HG03025 (cell line): Measurements from ENCODE around the gene SACS.
"Not testable (repeated sequence)": the region's sequence is repeated elsewhere in the genome, so short reads cannot be mapped to it uniquely, and the experiment has no call there.

Experiments used
- ATAC-seq: cut with Tn5 transposase; IDR thresholded peaks from one replicate; pipeline ENCODE4 v1.9.1; 2021; ENCODE audit warnings: mild to moderate bottlenecking, moderate library complexity; ENCODE audit not compliant: unreplicated experiment, low FRiP score

Gene SACS

GRCh38 chr13:23455401-23456185 is 22.1 kb upstream of the SACS start:
- ATAC-seq: no peak

- ATAC-seq: no peak
These were observed 19.6 kb upstream of the SACS start for GRCh38 chr13:23453132-23453531.

- ATAC-seq: no peak
These were observed 17.0 kb upstream of the SACS start for GRCh38 chr13:23450340-23451046.

- no peak for ATAC-seq
These were observed 16.1 kb upstream of the SACS start for GRCh38 chr13:23449398-23450162.

- no peak for ATAC-seq
These were observed 14.4 kb upstream of the SACS start for GRCh38 chr13:23447927-23448326.

GRCh38 chr13:23445794-23446193 is 12.3 kb upstream of the SACS start:
- no peak for ATAC-seq

GRCh38 chr13:23443878-23444277 is 10.4 kb upstream of the SACS start:
- ATAC-seq: no peak

- ATAC-seq: no peak
These were observed 9.6 kb upstream of the SACS start for GRCh38 chr13:23443110-23443509.

- ATAC-seq: no peak
These were observed 7.5 kb upstream of the SACS start for GRCh38 chr13:23440821-23441618.

GRCh38 chr13:23440324-23440723 is 6.8 kb upstream of the SACS start:
- not testable (repeated sequence) for ATAC-seq

GRCh38 chr13:23437916-23438315 is 4.4 kb upstream of the SACS start:
- ATAC-seq: no peak

- no peak for ATAC-seq
These were observed 3.2 kb upstream of the SACS start for GRCh38 chr13:23436680-23437079.

- ATAC-seq: no peak
These were observed 989 bp upstream of the SACS start for GRCh38 chr13:23434491-23434890.

GRCh38 chr13:23432626-23433025 is 876 bp downstream of the SACS start:
- ATAC-seq: no peak

- ATAC-seq: no peak
These were observed 2.8 kb downstream of the SACS start for GRCh38 chr13:23430664-23431063.

GRCh38 chr13:23427881-23428528 is 5.5 kb downstream of the SACS start:
- ATAC-seq: no peak

GRCh38 chr13:23427342-23427843 is 6.1 kb downstream of the SACS start:
- no peak for ATAC-seq

GRCh38 chr13:23421596-23421995 is 11.9 kb downstream of the SACS start:
- no peak for ATAC-seq

- no peak for ATAC-seq
These were observed 14.5 kb downstream of the SACS start for GRCh38 chr13:23418776-23419683.
